ENCODE measurements around the gene CDKN2B-AS1. TPM values are rescaled to one million over a fixed set of nuclear protein-coding genes. Genes with fewer than 3 reads are reported as not detected.

CDKN2B-AS1 gene
- total RNA-seq, 1 donor from 2014 or later = 2.3 TPM

GRCh38 chr9:22156586-22156985 lies 162.0 kb downstream of the CDKN2B-AS1 start:
- intact Hi-C loops (cut with DNase I) = no loop called here
- H3K36me3 ChIP-seq = no peaks in the 10 kb centered on the region
- no peak overlapping the region for H3K27ac ChIP-seq
- H3K27me3 ChIP-seq = no peaks in the 10 kb centered on the region
- H3K4me1 ChIP-seq = peaks cover 23% of the 10 kb centered on the region
- no peaks in the 10 kb centered on the region for H3K9me3 ChIP-seq
- ATAC-seq = no peak
- TF ChIP-seq CTCF (IDR thresholded peaks at IDR 0.05) = no peak
- no peak overlapping the region for H3K4me3 ChIP-seq
- no peak for DNase-seq

DNA sequence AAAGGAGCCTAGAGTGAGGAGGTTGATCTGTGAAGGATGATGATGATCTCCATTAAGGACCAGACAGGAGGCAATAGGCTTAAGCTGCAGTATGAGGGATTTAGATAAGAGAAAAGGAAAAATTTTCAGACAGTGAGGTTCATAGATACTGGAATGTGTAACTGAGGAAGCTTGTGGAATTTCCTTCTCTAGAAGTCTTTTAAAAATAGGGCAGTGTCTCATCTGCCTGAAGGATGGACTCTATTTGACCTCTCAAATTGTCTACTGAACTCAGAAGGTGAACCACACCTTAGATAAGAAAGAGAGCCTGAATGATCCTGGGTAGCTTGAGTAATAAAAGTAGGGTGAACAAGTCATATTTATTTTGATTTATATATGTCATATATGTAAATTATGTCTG lies 162.7 kb downstream of the CDKN2B-AS1 start:
- Histone ChIP-seq H3K27ac (no peak overlapping the region), H3K4me3 (no peak overlapping the region), H3K27me3 (no peaks in the 10 kb centered on the region), H3K4me1 (peaks cover 23% of the 10 kb centered on the region), H3K9me3 (no peaks in the 10 kb centered on the region), H3K36me3 (no peaks in the 10 kb centered on the region)
- no peak for TF ChIP-seq CTCF (IDR thresholded peaks at IDR 0.05)
- no peak for DNase-seq
- intact Hi-C loops (cut with DNase I) = no loop called here
- no peak for ATAC-seq

GRCh38 chr9:22157828-22158227 lies 163.2 kb downstream of the CDKN2B-AS1 start:
- H3K36me3 ChIP-seq = no peaks in the 10 kb centered on the region
- H3K9me3 ChIP-seq = no peaks in the 10 kb centered on the region
- intact Hi-C loops (cut with DNase I) = no loop called here
- ATAC-seq (no peak), DNase-seq (no peak)
- H3K27ac ChIP-seq = no peak overlapping the region
- H3K4me3 ChIP-seq = no peak overlapping the region
- no peak for TF ChIP-seq CTCF (IDR thresholded peaks at IDR 0.05)
- peaks cover 23% of the 10 kb centered on the region for H3K4me1 ChIP-seq
- no peaks in the 10 kb centered on the region for H3K27me3 ChIP-seq

GRCh38 chr9:22158271-22158670 lies 163.7 kb downstream of the CDKN2B-AS1 start:
- Histone ChIP-seq H3K4me1 (peaks cover 23% of the 10 kb centered on the region), H3K9me3 (no peaks in the 10 kb centered on the region), H3K27ac (peak overlapping the region; percentile 18), H3K4me3 (no peak overlapping the region), H3K36me3 (no peaks in the 10 kb centered on the region), H3K27me3 (no peaks in the 10 kb centered on the region)
- TF ChIP-seq CTCF (IDR thresholded peaks at IDR 0.05) = no peak
- intact Hi-C loops (cut with DNase I) = no loop called here
- DNase-seq (no peak), ATAC-seq (no peak)

GRCh38 chr9:22158927-22159346 lies 164.3 kb downstream of the CDKN2B-AS1 start:
- ATAC-seq (peak; percentile 97), DNase-seq (peak; percentile 86)
- intact Hi-C loops (cut with DNase I) = no loop called here
- H3K9me3 ChIP-seq = no peaks in the 10 kb centered on the region
- peak overlapping the region; percentile 18 for H3K27ac ChIP-seq
- peaks cover 23% of the 10 kb centered on the region for H3K4me1 ChIP-seq
- H3K4me3 ChIP-seq = no peak overlapping the region
- no peaks in the 10 kb centered on the region for H3K27me3 ChIP-seq
- no peak for TF ChIP-seq CTCF (IDR thresholded peaks at IDR 0.05)
- H3K36me3 ChIP-seq = no peaks in the 10 kb centered on the region

- H3K4me1 ChIP-seq = peaks cover 23% of the 10 kb centered on the region
- H3K9me3 ChIP-seq = no peaks in the 10 kb centered on the region
- H3K27ac ChIP-seq = peak overlapping the region; percentile 18
- DNase-seq (no peak), ATAC-seq (no peak)
- H3K4me3 ChIP-seq = no peak overlapping the region
- intact Hi-C loops (cut with DNase I) = no loop called here
- no peaks in the 10 kb centered on the region for H3K27me3 ChIP-seq
- no peaks in the 10 kb centered on the region for H3K36me3 ChIP-seq
- TF ChIP-seq CTCF (IDR thresholded peaks at IDR 0.05) = no peak
Observed at GRCh38 chr9:22159586-22159985, 165.0 kb downstream of the CDKN2B-AS1 start.
